ENCODE data around the gene SH3PXD2A. TPM values are rescaled to one million over a fixed set of nuclear protein-coding genes. Genes with fewer than 3 reads are reported as not detected.

Gene SH3PXD2A
- total RNA-seq, 1 experiment from 2014 or later = 3.4 TPM

DNA sequence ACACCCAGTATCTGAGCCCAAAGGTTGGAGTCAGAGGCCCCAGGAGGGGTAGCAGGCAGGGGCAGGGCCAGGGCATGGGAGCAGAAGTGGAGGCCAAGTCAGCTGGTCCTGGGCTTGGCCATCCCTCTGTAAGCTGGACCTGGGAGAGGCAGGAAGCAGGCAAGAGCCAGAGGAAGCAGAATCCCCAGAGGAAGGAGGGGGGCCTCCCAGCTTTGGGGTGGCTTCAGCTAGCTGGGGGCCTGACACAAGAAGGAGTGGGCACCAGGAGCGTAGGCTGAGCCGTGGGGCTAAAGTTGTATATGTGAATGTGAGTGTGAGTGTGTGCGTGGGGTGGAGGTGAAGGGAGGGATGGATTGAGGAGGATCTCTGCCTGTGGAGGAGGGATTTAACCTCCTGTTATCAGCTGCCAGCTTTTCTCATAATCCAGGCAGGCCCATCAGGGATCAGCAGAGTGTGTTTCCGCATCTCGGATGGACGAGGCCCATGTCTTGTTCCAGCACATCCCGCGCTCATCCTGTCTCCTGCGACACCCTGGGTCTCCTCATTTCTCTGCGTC, 307.9 kb downstream of the SH3PXD2A start:
- DNase-seq (ENCODE audit: low read depth) = no peak

- DNase-seq (ENCODE audit: low read depth) = no peak
Observed at GRCh38 chr10:103546401-103546800, 309.0 kb downstream of the SH3PXD2A start.

GRCh38 chr10:103545771-103546281, 309.6 kb downstream of the SH3PXD2A start:
- DNase-seq (ENCODE audit: low read depth) = no peak

GRCh38 chr10:103545366-103545765, 310.0 kb downstream of the SH3PXD2A start:
- DNase-seq (ENCODE audit: low read depth) = no peak

DNA sequence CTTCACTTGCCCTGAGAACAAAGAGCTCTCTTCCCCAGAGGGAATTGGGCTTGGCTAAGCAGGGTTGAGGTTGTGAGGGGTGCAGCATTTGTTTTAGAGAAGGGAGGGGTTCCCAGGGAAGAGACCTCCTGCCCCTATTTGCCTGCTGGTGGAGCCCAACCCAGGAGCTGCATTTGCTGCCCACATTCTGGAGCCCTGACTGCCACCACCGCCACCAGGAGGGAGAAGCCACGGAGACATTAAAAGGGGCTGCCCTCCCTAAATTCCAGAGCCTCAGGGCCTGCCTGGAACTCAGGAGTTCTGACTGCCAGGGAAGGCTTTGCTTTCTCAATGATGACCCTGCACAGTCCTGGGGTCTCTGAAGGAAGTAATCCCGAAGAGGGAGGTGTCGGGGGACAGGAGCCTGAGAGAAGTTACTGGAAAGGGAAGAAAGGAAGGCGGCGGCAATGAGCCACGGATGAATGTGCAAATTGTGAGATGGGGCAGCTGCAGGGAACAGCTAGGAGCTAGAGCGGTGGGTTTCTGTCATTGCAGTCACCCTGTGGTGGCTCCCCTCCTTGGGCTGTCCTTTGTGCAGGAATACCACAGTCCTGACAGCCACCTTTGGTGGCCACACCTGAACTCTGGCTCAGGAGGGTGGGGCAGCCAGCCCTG, 310.6 kb downstream of the SH3PXD2A start:
- no peak for DNase-seq (ENCODE audit: low read depth)

Other genes with a start within 250 kb of the SH3PXD2A start
- 13.4 and 16.0 TPM in 2 replicates for gene STN1, start 62.6 kb upstream of the SH3PXD2A start, total RNA-seq (2014; rRNA removed; shearing (Covaris generic))
- gene SLK, start 111.6 kb upstream of the SH3PXD2A start, total RNA-seq (2014; rRNA removed; shearing (Covaris generic)) = 26.9 and 30.6 TPM in 2 replicates
- 0.06 and 0.23 TPM in 2 replicates for gene COL17A1, start 230.3 kb upstream of the SH3PXD2A start, total RNA-seq (2014; rRNA removed; shearing (Covaris generic))